ENCODE measurements around the gene SCRN1.

SCRN1 gene

DNA sequence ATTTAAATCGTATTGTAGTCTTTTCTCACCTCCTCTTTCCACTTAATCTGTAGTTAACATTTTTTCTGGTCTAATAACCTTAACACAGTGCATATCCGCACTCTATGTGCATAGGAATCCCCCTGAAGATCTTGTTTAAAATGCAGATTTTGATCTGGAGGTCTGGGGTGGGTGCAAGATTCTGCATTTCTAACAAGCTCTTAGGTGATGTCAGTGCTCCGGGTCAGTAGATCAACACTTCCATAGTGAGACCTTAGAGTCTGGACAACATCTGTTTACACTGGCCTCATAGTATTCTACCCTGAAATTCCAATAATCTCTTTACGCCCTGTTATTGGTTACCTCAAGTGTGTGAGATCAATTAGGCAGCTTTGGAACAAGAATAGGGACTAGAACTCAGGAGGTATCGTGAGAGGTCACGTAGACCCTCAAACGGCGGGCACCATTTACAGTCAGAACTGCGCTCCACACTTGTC lies 38.2 kb upstream of the SCRN1 start:
- peaks cover 4 to 53% (median 45%) of the 10 kb centered on the region in 5 donors for H3K4me1 ChIP-seq (ENCODE audit: control insufficient read depth in 5 of 5, insufficient read depth in 5 of 5, low read length in 5 of 5)
- H3K4me3 ChIP-seq (ENCODE audit: low read depth in 1 of 5, low read length in 5 of 5): peak overlapping the region; percentile 68 to 98 (median 91)
- H3K9me3 ChIP-seq (ENCODE audit: control insufficient read depth in 5 of 5, low read length in 5 of 5): no peaks in the 10 kb centered on the region
- H3K27ac ChIP-seq (ENCODE audit: low read depth, low read length): peak overlapping the region; percentile 89
- peak overlapping the region; percentile 16 to 95 (median 78) for H3K9ac ChIP-seq (ENCODE audit: low read length in 5 of 5)
- no peaks in the 10 kb centered on the region for H3K27me3 ChIP-seq (ENCODE audit: control insufficient read depth in 5 of 5, insufficient read depth in 4 of 5, low read length in 5 of 5)
- no peaks in the 10 kb centered on the region for H3K36me3 ChIP-seq (ENCODE audit: control insufficient read depth in 5 of 5, insufficient read depth in 5 of 5, low read length in 5 of 5)

DNA sequence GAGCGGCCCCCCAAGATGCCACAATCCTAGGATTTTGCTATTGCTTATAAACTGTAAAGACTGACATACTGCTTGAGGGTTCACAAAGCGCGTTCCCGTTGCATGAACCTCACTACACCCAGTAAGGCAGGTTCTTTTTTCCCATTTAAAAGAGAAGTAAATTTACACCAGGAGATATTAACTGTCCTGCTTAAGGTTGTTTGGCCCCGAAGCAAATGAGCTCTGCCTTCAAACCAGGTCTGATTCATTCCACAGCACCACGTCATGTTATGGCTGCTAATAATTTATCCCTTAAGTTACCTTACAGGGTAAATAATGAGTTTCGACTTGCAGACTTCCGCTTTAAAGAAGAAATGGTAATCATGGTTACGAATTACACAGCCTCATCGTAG lies 37.5 kb upstream of the SCRN1 start:
- Histone ChIP-seq H3K36me3 (ENCODE audit: control insufficient read depth in 5 of 5, insufficient read depth in 5 of 5, low read length in 5 of 5) (no peaks in the 10 kb centered on the region), H3K27me3 (ENCODE audit: control insufficient read depth in 5 of 5, insufficient read depth in 4 of 5, low read length in 5 of 5) (no peaks in the 10 kb centered on the region), H3K9me3 (ENCODE audit: control insufficient read depth in 5 of 5, low read length in 5 of 5) (no peaks in the 10 kb centered on the region), H3K27ac (ENCODE audit: low read depth, low read length) (peak overlapping the region; percentile 89), H3K4me3 (ENCODE audit: low read depth in 1 of 5, low read length in 5 of 5) (peak overlapping the region; percentile 68 to 98 (median 91)), H3K9ac (ENCODE audit: low read length in 5 of 5) (peak overlapping the region; percentile 32 to 95 (median 72)), H3K4me1 (ENCODE audit: control insufficient read depth in 5 of 5, insufficient read depth in 5 of 5, low read length in 5 of 5) (peaks cover 4 to 46% (median 45%) of the 10 kb centered on the region in 5 donors)

- no peaks in the 10 kb centered on the region for H3K36me3 ChIP-seq (ENCODE audit: control insufficient read depth in 5 of 5, insufficient read depth in 5 of 5, low read length in 5 of 5)
- peaks cover 4 to 46% (median 43%) of the 10 kb centered on the region in 5 donors for H3K4me1 ChIP-seq (ENCODE audit: control insufficient read depth in 5 of 5, insufficient read depth in 5 of 5, low read length in 5 of 5)
- no peaks in the 10 kb centered on the region for H3K9me3 ChIP-seq (ENCODE audit: control insufficient read depth in 5 of 5, low read length in 5 of 5)
- no peaks in the 10 kb centered on the region for H3K27me3 ChIP-seq (ENCODE audit: control insufficient read depth in 5 of 5, insufficient read depth in 4 of 5, low read length in 5 of 5)
- peak within 1 kb of the TSS; percentile 68 to 98 (median 91) for H3K4me3 ChIP-seq (ENCODE audit: low read depth in 1 of 5, low read length in 5 of 5)
- peak within 1 kb of the TSS; percentile 66 to 95 (median 78) for H3K9ac ChIP-seq (ENCODE audit: low read length in 5 of 5)
- H3K27ac ChIP-seq (ENCODE audit: low read depth, low read length): peak within 1 kb of the TSS; percentile 89
These were observed 36.8 kb upstream of the SCRN1 start, which contains the start of gene FKBP14 for GRCh38 chr7:30026229-30027064. FKBP14 (minus strand) TSS chr7:30026702; CDS start chr7:30026508, 194 bp downstream.

- Histone ChIP-seq H3K9ac (ENCODE audit: low read length in 5 of 5) (no peak overlapping the region), H3K9me3 (ENCODE audit: control insufficient read depth in 5 of 5, low read length in 5 of 5) (no peaks in the 10 kb centered on the region), H3K27ac (ENCODE audit: low read depth, low read length) (no peak overlapping the region), H3K4me3 (ENCODE audit: low read depth in 1 of 5, low read length in 5 of 5) (no peak overlapping the region), H3K27me3 (ENCODE audit: control insufficient read depth in 5 of 5, insufficient read depth in 4 of 5, low read length in 5 of 5) (no peaks in the 10 kb centered on the region), H3K4me1 (ENCODE audit: control insufficient read depth in 5 of 5, insufficient read depth in 5 of 5, low read length in 5 of 5) (peaks cover 4 to 28% (median 25%) of the 10 kb centered on the region in 5 donors), H3K36me3 (ENCODE audit: control insufficient read depth in 5 of 5, insufficient read depth in 5 of 5, low read length in 5 of 5) (peaks cover 0 to 1% (median 0%) of the 10 kb centered on the region in 5 donors)
These were observed 33.9 kb upstream of the SCRN1 start for GRCh38 chr7:30023524-30023923.

DNA sequence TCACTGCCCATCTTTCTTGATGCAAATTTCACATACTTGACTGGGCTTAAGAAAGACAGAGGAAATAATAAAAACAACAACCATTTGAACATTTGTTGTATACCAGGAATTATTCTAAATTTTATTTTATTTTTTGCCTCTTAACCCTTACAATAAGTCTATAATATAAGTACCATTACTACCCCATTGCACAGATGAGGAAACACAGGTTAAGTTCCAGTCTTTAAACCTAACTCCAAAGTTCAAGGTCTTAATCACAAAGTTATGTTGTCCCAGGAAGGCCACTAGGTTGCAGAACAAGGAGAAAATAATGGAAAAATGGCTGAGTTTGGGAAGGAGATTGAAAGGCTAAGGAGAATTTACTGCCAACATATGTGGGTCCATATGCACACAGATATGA lies 33.4 kb upstream of the SCRN1 start:
- Histone ChIP-seq H3K9ac (ENCODE audit: low read length in 5 of 5) (no peak overlapping the region), H3K27me3 (ENCODE audit: control insufficient read depth in 5 of 5, insufficient read depth in 4 of 5, low read length in 5 of 5) (no peaks in the 10 kb centered on the region)

DNA sequence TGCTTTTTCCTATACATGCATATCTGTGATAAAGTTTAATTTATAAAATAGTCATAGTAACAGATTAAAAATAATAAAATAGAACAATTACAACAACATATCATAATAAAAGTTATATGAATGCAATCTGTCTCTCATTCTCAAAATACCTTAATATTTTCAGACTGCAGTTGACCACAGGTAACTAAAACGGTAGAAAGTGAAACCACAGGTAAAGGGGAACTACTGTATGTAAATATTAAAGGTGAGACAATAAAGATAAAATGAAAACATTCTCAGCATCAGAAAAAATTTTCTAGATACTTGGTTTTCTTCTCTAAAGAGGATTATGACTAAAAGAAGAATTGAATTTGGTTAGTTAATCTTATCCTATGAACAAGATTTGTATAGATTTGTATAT lies 30.9 kb upstream of the SCRN1 start:
- H3K9ac ChIP-seq (ENCODE audit: low read length in 5 of 5): no peak overlapping the region
- peaks cover 0 to 4% (median 3%) of the 10 kb centered on the region in 5 donors for H3K36me3 ChIP-seq (ENCODE audit: control insufficient read depth in 5 of 5, insufficient read depth in 5 of 5, low read length in 5 of 5)
- no peaks in the 10 kb centered on the region for H3K9me3 ChIP-seq (ENCODE audit: control insufficient read depth in 5 of 5, low read length in 5 of 5)
- peaks cover 0 to 9% (median 8%) of the 10 kb centered on the region in 5 donors for H3K4me1 ChIP-seq (ENCODE audit: control insufficient read depth in 5 of 5, insufficient read depth in 5 of 5, low read length in 5 of 5)
- H3K4me3 ChIP-seq (ENCODE audit: low read depth in 1 of 5, low read length in 5 of 5): no peak overlapping the region
- no peak overlapping the region for H3K27ac ChIP-seq (ENCODE audit: low read depth, low read length)
- H3K27me3 ChIP-seq (ENCODE audit: control insufficient read depth in 5 of 5, insufficient read depth in 4 of 5, low read length in 5 of 5): no peaks in the 10 kb centered on the region

More for the DNA sequence above, 33.4 kb upstream of the SCRN1 start:
- no peak overlapping the region for H3K4me3 ChIP-seq (ENCODE audit: low read depth in 1 of 5, low read length in 5 of 5)
- peaks cover 0 to 4% (median 0%) of the 10 kb centered on the region in 5 donors for H3K36me3 ChIP-seq (ENCODE audit: control insufficient read depth in 5 of 5, insufficient read depth in 5 of 5, low read length in 5 of 5)
- H3K4me1 ChIP-seq (ENCODE audit: control insufficient read depth in 5 of 5, insufficient read depth in 5 of 5, low read length in 5 of 5): peaks cover 4 to 27% (median 24%) of the 10 kb centered on the region in 5 donors
- H3K27ac ChIP-seq (ENCODE audit: low read depth, low read length): no peak overlapping the region
- no peaks in the 10 kb centered on the region for H3K9me3 ChIP-seq (ENCODE audit: control insufficient read depth in 5 of 5, low read length in 5 of 5)

DNA sequence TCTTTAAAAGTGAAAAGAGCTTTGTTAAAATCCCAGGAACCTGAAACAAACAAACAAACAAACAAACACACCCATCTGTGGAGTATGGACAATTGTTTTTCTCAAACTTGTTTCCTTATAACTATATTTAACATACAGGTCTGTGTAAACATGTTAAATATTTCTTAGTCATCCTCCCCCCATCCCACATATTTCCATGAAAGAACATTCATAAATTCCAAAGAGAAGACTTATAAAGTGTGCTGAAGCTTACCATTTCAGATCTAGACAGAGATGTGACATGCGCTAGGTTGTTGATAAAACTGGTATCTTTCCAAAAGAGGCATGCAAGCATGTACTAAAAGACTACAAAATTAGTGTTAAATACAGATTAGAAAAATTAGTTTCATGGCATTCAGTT lies 30.4 kb upstream of the SCRN1 start:
- H3K27me3 ChIP-seq (ENCODE audit: control insufficient read depth in 5 of 5, insufficient read depth in 4 of 5, low read length in 5 of 5): no peaks in the 10 kb centered on the region
- H3K4me3 ChIP-seq (ENCODE audit: low read depth in 1 of 5, low read length in 5 of 5): no peak overlapping the region
- no peaks in the 10 kb centered on the region for H3K9me3 ChIP-seq (ENCODE audit: control insufficient read depth in 5 of 5, low read length in 5 of 5)
- no peak overlapping the region for H3K27ac ChIP-seq (ENCODE audit: low read depth, low read length)
- no peak overlapping the region for H3K9ac ChIP-seq (ENCODE audit: low read length in 5 of 5)
- peaks cover 0 to 3% (median 2%) of the 10 kb centered on the region in 5 donors for H3K4me1 ChIP-seq (ENCODE audit: control insufficient read depth in 5 of 5, insufficient read depth in 5 of 5, low read length in 5 of 5)
- peaks cover 0 to 5% (median 3%) of the 10 kb centered on the region in 5 donors for H3K36me3 ChIP-seq (ENCODE audit: control insufficient read depth in 5 of 5, insufficient read depth in 5 of 5, low read length in 5 of 5)

- H3K4me3 ChIP-seq (ENCODE audit: low read depth in 1 of 5, low read length in 5 of 5): no peak overlapping the region
- no peak overlapping the region for H3K27ac ChIP-seq (ENCODE audit: low read depth, low read length)
- no peaks in the 10 kb centered on the region for H3K9me3 ChIP-seq (ENCODE audit: control insufficient read depth in 5 of 5, low read length in 5 of 5)
- peaks cover 0 to 6% (median 4%) of the 10 kb centered on the region in 5 donors for H3K36me3 ChIP-seq (ENCODE audit: control insufficient read depth in 5 of 5, insufficient read depth in 5 of 5, low read length in 5 of 5)
- H3K27me3 ChIP-seq (ENCODE audit: control insufficient read depth in 5 of 5, insufficient read depth in 4 of 5, low read length in 5 of 5): no peaks in the 10 kb centered on the region
- H3K4me1 ChIP-seq (ENCODE audit: control insufficient read depth in 5 of 5, insufficient read depth in 5 of 5, low read length in 5 of 5): no peaks in the 10 kb centered on the region
- no peak overlapping the region for H3K9ac ChIP-seq (ENCODE audit: low read length in 5 of 5)
These were observed 29.8 kb upstream of the SCRN1 start for GRCh38 chr7:30019387-30019786.

DNA sequence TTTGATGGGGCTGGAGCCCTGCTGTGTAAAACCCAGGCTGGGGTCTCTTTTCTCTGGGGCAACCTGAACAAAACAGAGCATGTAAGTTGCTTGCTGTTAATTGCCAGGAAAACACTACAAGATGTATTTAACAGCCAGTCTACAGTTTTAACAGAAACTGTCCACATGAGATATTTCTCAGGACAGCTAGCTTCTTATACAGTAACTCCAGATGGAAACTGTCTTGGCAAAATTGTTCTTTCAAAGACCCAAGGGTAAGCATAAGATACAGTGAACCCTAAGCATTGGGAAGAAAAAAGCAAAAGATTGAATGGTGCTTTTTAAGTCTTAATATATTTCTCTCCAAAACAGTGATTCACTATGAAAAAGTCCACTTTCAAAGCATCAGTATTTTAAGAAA lies 28.9 kb upstream of the SCRN1 start:
- Histone ChIP-seq H3K27me3 (ENCODE audit: control insufficient read depth in 5 of 5, insufficient read depth in 4 of 5, low read length in 5 of 5) (no peaks in the 10 kb centered on the region), H3K9me3 (ENCODE audit: control insufficient read depth in 5 of 5, low read length in 5 of 5) (no peaks in the 10 kb centered on the region), H3K9ac (ENCODE audit: low read length in 5 of 5) (no peak overlapping the region)

GRCh38 chr7:30012757-30013156 lies 23.2 kb upstream of the SCRN1 start:
- no peaks in the 10 kb centered on the region for H3K27me3 ChIP-seq (ENCODE audit: control insufficient read depth in 5 of 5, insufficient read depth in 4 of 5, low read length in 5 of 5)

More for the DNA sequence above, 28.9 kb upstream of the SCRN1 start:
- Histone ChIP-seq H3K27ac (ENCODE audit: low read depth, low read length) (no peak overlapping the region), H3K4me1 (ENCODE audit: control insufficient read depth in 5 of 5, insufficient read depth in 5 of 5, low read length in 5 of 5) (no peaks in the 10 kb centered on the region), H3K36me3 (ENCODE audit: control insufficient read depth in 5 of 5, insufficient read depth in 5 of 5, low read length in 5 of 5) (peaks cover 3 to 13% (median 7%) of the 10 kb centered on the region in 5 donors), H3K4me3 (ENCODE audit: low read depth in 1 of 5, low read length in 5 of 5) (no peak overlapping the region)

More at GRCh38 chr7:30012757-30013156, 23.2 kb upstream of the SCRN1 start:
- Histone ChIP-seq H3K9ac (ENCODE audit: low read length in 5 of 5) (no peak overlapping the region), H3K4me1 (ENCODE audit: control insufficient read depth in 5 of 5, insufficient read depth in 5 of 5, low read length in 5 of 5) (no peaks in the 10 kb centered on the region), H3K4me3 (ENCODE audit: low read depth in 1 of 5, low read length in 5 of 5) (no peak overlapping the region), H3K27ac (ENCODE audit: low read depth, low read length) (no peak overlapping the region), H3K9me3 (ENCODE audit: control insufficient read depth in 5 of 5, low read length in 5 of 5) (no peaks in the 10 kb centered on the region), H3K36me3 (ENCODE audit: control insufficient read depth in 5 of 5, insufficient read depth in 5 of 5, low read length in 5 of 5) (peaks cover 2 to 16% (median 4%) of the 10 kb centered on the region in 5 donors)
